HL-60/S4 treated with retinoic acid at 250 ng/mL for 4 days and 3 days (cell line): ENCODE measurements around the gene FURIN.
"Not testable (repeated sequence)": the region's sequence is repeated elsewhere in the genome, so short reads cannot be mapped to it uniquely, and the experiment has no call there.

Experiments
- in situ Hi-C: fragments of 300-500 bp; cut with MboI; formaldehyde crosslinking; loops from 2 replicates; pipeline ENCODE4 v1.7.0; 2022; ENCODE audit warnings: low sequenced_read_pairs

Gene FURIN

GRCh38 chr15:90913398-90913944, 45.1 kb downstream of the FURIN start:
- in situ Hi-C loops, result no loop called here

GRCh38 chr15:90914305-90915080, 46.1 kb downstream of the FURIN start:
- in situ Hi-C loops, result no loop called here

- in situ Hi-C loops, result no loop called here
Measured at GRCh38 chr15:90915216-90915807, 46.9 kb downstream of the FURIN start.

GRCh38 chr15:90915808-90916440, 47.5 kb downstream of the FURIN start:
- in situ Hi-C loops, result no loop called here

GRCh38 chr15:90916461-90916860, 48.1 kb downstream of the FURIN start:
- in situ Hi-C loops, result no loop called here

- in situ Hi-C loops, result no loop called here
Measured at GRCh38 chr15:90917569-90917968, 49.2 kb downstream of the FURIN start.

GRCh38 chr15:90918034-90918788, 49.8 kb downstream of the FURIN start:
- in situ Hi-C loops, result no loop called here

- in situ Hi-C loops, result no loop called here
Measured at GRCh38 chr15:90918835-90919234, 50.4 kb downstream of the FURIN start.

GRCh38 chr15:90921887-90922286, 53.5 kb downstream of the FURIN start:
- in situ Hi-C loops, result no loop called here

GRCh38 chr15:90922712-90923322, 54.4 kb downstream of the FURIN start:
- in situ Hi-C loops, result not testable (repeated sequence)

GRCh38 chr15:90924375-90924774, 56.0 kb downstream of the FURIN start:
- in situ Hi-C loops, result no loop called here

- in situ Hi-C loops, result not testable (repeated sequence)
Measured at GRCh38 chr15:90926766-90927165, 58.4 kb downstream of the FURIN start.

GRCh38 chr15:90928106-90928505, 59.7 kb downstream of the FURIN start:
- in situ Hi-C loops, result not testable (repeated sequence)

GRCh38 chr15:90929246-90930019, 61.0 kb downstream of the FURIN start:
- in situ Hi-C loops, result no loop called here

GRCh38 chr15:90930861-90931574, 62.6 kb downstream of the FURIN start:
- in situ Hi-C loops, result no loop called here

- in situ Hi-C loops, result no loop called here
Measured at GRCh38 chr15:90931575-90931827, 63.1 kb downstream of the FURIN start.

- in situ Hi-C loops, result no loop called here
Measured at GRCh38 chr15:90931828-90932659, 63.7 kb downstream of the FURIN start, which contains the start of gene HDDC3. TSS of gene HDDC3 (minus strand) at chr15:90932549. CDS start at chr15:90932540, 9 bp downstream.

GRCh38 chr15:90932660-90932991, 64.2 kb downstream of the FURIN start:
- in situ Hi-C loops, result no loop called here
